HG03103 (cell line): ENCODE results near the gene AVPI1.
"Not testable (repeated sequence)": the region's sequence is repeated elsewhere in the genome, so short reads cannot be mapped to it uniquely, and the experiment has no call there.

ENCODE experiments used
- ATAC-seq: cut with Tn5 transposase; IDR thresholded peaks from one replicate; pipeline ENCODE4 v1.9.1; 2021; ENCODE audit warnings: low read depth; ENCODE audit not compliant: unreplicated experiment

AVPI1 gene

DNA sequence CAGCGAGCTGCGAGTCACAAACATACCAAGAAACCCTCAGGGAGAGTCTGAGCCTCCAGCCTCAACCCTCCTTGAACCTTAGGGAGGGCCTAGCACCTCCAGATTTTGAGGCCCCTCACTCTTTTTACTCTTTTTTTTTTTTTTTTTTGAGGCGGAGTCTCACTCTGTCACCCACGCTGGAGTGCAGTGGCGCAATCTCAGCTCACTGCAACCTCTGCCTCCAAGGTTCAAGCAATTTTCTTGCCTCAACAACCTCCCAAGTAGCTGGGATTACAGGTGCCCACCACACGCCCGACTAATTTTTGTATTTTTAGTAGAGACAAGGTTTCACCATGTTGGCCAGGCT lies 2.7 kb downstream of the AVPI1 start:
- ATAC-seq: not testable (repeated sequence)

DNA sequence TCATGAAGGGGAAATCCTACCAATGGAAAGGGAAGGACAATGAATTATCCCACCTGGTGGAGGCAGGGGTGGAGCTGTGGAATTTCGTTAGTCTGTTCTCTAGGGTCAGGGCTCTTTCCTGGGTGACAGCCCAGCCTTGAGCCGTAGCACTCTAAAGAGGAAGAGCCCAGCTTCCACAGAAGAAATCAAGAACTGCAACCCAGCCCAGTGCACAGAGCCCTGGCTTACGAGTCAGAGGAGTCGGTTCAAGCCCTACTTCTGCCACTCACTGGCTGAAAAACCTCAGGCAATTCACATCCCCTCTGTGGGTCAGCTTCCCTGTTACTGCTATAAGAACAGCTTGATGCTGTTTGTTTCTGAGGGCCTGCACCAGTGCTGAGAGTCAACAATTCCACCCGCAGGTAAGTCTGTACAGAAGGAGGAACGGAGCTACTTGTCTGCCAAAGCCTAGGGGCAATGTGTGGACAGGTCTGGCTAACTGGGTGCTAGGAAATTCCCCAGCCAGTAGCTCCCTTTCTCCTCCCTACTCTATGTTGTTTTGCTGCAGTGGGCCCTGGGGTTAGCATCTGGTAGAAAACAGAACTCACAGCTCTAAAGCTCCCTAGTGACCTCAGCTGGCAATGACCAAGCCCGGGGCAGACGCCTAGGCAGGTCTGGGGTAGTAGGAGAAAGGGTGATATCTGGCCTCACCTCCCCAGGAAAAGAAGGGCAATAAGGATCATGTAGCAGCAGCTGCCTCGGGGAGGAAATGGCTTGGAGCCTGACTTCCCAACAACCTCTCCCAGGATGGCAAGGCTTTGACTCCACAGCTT lies 3.3 kb downstream of the AVPI1 start:
- ATAC-seq: no peak

DNA sequence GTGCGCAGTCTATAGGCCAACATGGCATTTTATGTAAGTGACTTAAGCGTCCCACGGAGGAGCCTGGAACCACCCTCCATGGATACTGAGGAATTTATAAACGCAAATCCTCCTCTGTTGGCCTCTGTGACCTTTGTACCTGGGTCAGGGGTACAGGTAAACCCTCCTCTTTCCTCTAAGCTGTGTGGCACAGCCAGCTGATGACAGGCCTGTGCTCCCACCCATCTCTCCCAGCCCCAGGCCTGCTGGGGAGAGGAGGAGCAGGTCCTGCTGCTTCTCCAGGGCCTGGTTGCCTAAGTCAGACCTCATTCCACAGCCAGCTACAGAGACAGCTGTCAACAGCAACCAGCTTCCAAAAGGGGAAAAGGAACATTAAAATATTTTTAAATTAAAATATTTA lies 5.0 kb downstream of the AVPI1 start:
- no peak for ATAC-seq

DNA sequence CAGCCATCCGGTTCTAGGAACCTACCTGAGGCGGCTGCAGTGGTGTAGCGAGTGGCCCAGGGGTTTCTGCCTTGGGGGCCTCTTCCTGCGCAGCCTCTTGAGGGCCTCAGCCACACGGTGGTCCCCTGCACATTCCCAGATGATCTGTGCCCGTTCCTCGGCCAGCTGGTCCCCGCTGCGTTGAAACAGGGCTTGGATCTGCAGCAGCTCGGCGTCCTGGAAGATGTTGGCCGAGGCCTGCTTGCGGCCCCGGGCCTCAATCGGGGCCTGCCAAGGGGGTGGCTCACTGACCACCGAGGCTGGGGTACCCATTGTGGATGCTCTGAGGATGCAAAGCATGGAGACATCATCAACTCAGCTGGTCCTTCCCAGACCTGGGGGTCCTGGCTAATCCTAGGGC lies 7.4 kb downstream of the AVPI1 start:
- no peak for ATAC-seq

DNA sequence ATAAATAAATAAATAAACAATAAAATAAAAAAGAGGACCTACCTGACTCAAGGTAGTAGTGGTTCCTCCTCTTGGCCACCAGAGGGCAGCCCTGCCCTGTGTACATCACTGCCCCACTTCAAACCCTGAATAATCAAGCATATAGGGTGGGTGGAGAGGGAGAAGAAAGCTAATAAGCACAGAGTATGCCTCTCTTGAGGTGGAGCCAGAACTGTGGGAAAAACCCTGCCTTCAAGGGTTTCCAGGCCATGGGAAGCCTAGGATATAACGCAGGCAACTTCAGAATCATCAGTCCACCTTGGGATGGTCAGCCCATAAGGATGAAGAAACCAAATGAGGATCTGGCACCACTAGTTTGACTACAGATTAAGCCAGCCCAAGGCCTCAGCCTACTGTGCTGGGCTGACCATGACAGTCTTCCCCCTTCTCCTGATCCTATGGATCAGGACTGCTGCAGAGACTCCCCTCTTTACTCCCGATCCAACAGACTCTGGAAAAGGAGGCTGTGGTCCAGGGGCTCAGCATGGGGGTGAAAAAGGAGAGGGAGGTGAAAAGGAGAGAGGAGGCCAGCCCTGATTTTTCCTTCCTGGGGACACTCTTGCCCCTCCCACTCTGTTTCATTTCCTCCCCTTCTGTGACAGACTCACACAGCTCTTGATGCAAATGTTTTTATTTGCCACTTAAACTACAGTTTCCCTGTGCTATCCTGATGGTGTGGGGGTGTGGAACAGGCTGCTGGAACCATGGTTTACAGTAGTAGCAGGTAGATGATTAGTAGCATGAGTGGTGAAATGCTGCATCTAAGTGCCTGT lies 10.1 kb downstream of the AVPI1 start:
- ATAC-seq: peak; percentile 52

DNA sequence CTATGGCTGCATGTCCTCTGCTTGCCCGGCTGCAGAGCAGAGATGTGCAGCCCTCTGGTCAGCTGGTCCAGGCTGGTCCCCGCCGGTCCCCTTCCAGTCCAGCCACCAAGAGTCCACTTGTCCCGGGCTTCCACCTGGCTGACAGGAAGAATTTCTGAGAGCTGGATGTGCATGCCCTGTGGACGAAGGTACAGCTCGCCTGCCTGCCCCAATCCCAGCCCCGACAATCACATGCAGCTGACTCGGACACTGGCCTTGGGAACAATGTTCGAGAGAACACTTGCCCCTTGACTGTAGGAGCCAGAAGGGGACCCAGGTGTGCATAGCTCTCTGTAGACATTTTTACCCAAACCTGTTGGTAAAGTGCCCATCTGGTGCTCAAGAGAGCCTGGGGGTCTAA lies 11.8 kb downstream of the AVPI1 start:
- ATAC-seq: no peak

- ATAC-seq: no peak
These were observed 13.1 kb downstream of the AVPI1 start for GRCh38 chr10:97673736-97674525.

DNA sequence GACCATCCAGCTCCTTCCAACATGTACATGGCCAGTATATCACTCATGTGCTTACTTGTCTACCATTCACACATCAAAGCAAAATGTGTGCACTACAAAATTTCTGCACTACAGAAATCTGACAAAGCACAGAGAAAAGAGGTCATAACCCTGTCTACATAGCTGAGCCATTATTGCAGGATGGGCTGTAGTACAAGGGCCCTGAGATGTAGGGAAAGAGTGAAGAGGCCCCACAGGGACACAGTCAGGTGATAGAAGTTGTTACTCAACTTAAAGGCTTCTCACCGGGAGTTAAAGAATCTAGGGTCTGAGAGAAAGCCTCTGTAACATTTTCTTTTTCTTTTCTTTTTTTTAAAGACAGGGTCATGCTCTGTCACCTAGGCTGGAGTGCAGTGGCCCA lies 17.5 kb downstream of the AVPI1 start:
- no peak for ATAC-seq

GRCh38 chr10:97667463-97667862 lies 19.6 kb downstream of the AVPI1 start:
- no peak for ATAC-seq

DNA sequence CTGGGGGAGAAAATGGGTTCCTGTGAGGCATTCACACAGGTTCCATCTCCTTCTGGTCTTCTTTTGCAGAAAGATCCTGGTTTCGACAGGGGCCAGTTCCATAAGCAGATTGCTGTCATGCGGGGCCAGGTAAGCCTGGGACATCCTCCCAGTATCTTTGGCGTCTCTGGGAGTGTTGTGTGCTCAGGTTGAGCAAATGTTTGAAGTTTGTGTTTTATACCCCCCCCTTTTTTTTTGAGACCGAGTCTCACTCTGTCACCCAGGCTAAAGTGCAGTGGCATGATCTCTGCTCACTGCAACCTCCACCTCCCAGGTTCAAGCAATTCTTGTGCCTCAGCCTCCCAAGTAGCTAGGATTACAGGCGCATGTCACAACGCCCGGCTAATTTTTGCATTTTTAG lies 20.0 kb downstream of the AVPI1 start:
- no peak for ATAC-seq

GRCh38 chr10:97664282-97664850 lies 22.7 kb downstream of the AVPI1 start:
- ATAC-seq: no peak

DNA sequence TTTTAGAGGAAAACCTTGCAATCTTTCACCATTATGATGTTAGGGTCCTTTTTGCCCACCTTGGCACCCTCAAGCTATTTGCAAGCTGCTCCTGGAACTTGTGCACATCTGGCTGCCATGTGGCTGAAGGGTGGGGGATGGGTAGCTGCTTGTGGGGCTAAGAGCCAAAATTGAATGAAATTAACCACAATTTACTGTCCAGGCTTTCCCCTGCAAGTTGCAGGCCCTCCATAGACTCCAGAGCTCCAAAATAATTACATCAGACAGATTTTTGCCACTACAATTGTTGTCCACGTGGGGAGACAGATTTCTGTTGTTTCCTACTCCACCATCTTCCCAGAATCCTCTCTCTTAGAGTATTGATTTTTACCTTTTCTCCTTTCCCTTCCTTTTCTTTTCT lies 27.5 kb downstream of the AVPI1 start:
- ATAC-seq: no peak

GRCh38 chr10:97656777-97657176 lies 30.3 kb downstream of the AVPI1 start:
- ATAC-seq: no peak

DNA sequence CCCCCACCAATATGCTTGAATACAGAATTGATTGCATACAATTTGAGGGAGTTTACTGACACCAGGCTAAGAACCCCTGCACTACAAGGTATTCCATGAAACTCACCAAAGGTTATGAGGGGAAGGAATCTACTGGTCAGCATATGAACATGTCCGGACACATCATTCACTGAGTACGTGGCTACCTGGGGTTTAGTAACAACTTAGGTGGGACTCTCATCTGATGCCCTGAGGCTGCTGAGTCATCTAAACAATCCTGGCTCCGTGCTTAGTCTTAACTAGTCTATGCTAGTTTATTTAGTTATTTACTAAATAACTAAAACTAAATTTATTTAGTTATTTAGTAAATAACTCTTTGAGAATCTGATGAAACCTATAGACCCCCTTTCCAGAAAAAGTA lies 35.3 kb downstream of the AVPI1 start:
- no peak for ATAC-seq

GRCh38 chr10:97650726-97651125 lies 36.3 kb downstream of the AVPI1 start:
- no peak for ATAC-seq

- ATAC-seq: not testable (repeated sequence)
These were observed 37.7 kb downstream of the AVPI1 start for GRCh38 chr10:97649405-97649750.

DNA sequence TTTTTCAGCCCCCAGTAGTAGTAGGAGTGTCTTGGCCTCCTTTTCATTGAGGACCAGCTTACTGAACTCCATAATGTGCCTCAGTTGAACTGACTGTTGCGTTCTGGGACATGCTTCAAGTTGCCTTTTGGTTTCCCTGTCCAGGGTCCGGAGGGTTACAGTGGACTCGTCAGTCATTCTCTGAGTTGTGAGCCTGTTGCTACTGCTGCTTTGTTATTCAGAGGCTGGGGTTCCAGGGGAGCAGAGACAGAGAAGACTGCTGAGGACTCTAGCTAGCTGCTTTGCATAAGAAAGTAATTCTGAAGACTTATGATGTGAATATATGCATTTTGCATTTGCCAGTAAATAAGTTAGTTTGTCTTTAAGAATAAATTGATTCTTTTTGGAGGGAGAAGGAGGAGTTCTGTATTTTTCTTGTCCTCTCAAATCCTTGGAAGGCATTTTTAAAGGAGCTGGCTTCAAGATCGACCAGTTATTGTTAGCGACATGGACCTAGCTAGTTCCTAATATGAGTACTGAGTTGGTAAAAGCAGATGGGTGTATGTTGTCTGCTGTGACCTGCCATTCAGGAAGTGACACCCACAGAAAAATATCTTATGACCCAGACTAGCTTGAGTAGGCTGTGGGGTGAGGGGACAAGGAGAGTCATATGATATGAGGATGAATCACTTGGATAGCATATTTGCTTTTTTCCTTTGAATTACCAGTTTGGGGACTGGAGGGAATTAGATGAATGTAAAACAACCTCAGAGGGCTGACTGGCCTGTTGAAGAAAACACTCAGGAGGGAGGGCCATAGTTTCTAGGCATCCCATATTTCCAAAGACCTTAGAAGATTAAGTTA lies 38.3 kb downstream of the AVPI1 start:
- ATAC-seq: peak; percentile 90

DNA sequence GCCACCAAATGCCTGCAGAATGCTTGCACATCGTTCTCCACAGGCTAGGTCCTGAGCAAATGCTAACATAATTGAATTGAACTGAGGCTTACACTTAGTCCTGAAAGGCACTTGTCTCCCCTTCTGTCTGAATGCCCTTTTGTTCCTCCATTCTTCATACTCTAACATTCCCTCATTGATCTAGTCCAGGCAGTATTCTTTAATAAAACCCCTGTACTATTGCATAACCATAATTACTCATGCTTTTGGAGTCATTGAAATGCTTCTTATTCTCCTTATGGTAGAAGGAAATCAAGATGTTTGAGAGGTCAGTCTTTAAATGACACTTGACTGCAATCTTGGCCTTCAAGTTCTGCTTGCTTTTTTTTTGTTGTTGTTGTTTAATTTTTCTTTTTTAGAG lies 39.5 kb downstream of the AVPI1 start:
- ATAC-seq: no peak

GRCh38 chr10:97644936-97645335 lies 42.1 kb downstream of the AVPI1 start:
- ATAC-seq: no peak

DNA sequence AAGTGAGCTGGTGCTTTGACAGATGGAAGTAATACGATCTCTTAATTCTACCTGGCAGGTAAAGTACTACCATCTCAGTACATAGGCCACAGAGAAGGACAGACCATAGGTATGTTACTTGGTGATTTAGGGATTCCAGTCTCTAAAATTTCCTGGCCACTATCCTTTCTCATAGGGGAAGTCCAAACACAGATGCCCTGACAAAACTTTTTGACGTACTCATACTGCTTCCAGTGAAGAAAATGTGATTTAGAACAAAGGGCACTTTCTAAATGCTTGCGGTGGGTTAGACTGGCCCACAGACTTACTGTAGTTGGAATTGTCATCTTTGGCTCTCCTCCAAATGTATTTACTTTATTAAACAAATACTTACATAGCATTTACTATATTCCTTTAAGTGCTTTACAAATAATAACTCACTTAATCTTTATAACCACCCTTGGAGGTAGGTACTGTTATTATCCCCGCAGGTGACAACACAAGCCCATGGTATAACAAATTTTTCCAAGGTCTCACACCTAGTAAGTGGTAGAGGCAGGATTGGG lies 43.5 kb downstream of the AVPI1 start:
- no peak for ATAC-seq
